GM23248 (cell line): Measurements from ENCODE around the gene MAGEB2.

ENCODE experiments used
- EZH2 ChIP-seq: fragments of 200-600 bp; sonication (generic); IDR thresholded peaks from 2 replicates; pipeline ENCODE4 v1.6.1; 2018; ENCODE audit warnings: antibody characterized with exemption, mild to moderate bottlenecking; ENCODE audit not compliant: insufficient read depth, poor library complexity, severe bottlenecking
- EZH2phosphoT487 ChIP-seq: fragments of 200-600 bp; sonication (generic); IDR thresholded peaks from 2 replicates; pipeline ENCODE4 v1.6.1; 2018; ENCODE audit warnings: antibody characterized with exemption, moderate library complexity, mild to moderate bottlenecking, low read depth; ENCODE audit not compliant: insufficient read depth

DNA sequence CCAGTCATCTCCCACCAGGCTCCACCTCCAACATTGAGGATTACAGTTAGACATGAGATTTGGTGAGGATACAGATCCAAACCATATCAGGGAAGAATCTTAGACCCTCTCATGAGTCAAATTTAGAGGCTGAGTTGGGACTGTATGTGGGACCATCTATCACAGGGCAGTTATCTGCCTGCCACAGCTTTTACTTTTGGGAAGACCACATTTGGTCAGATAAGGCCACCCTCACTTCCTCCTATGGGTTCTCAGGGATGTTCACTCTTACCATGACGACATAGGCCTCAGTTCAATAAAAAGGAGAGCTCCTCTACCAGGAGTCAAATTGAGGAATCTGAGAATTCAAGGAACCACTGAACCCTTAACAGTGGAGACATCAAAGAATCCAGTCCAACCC is 2.1 kb downstream of the MAGEB2 start:
- TF ChIP-seq EZH2 (no peak), EZH2phosphoT487 (no peak)
